ENCODE results near the gene CD302.

The CD302 gene

GRCh38 chr2:159817283-159817682 is 19.3 kb upstream of the CD302 start:
- H3K9ac ChIP-seq (ENCODE audit: low read depth in 1 of 2, low read length in 2 of 2) = no peak overlapping the region
- no peak overlapping the region for H3K27ac ChIP-seq (ENCODE audit: low read depth, low read length)
- H3K9me3 ChIP-seq (ENCODE audit: control insufficient read depth in 1 of 2, low read length in 2 of 2) = no peaks in the 10 kb centered on the region
- no peaks in the 10 kb centered on the region for H3K27me3 ChIP-seq (ENCODE audit: control insufficient read depth in 1 of 2, insufficient read depth in 2 of 2, low read length in 2 of 2)
- H3K4me1 ChIP-seq (ENCODE audit: control insufficient read depth in 1 of 2, insufficient read depth in 2 of 2, low read length in 2 of 2) = peaks cover 0 to 3% of the 10 kb centered on the region in 2 donors
- H3K36me3 ChIP-seq (ENCODE audit: control insufficient read depth in 1 of 2, insufficient read depth in 2 of 2, low read length in 2 of 2) = peaks cover 0 to 3% of the 10 kb centered on the region in 2 donors
- no peak overlapping the region for H3K4me3 ChIP-seq (ENCODE audit: low read depth in 1 of 2, low read length in 2 of 2)

GRCh38 chr2:159811232-159811631 is 13.2 kb upstream of the CD302 start:
- Histone ChIP-seq H3K4me1 (ENCODE audit: control insufficient read depth in 1 of 2, insufficient read depth in 2 of 2, low read length in 2 of 2) (no peaks in the 10 kb centered on the region), H3K9ac (ENCODE audit: low read depth in 1 of 2, low read length in 2 of 2) (no peak overlapping the region), H3K27ac (ENCODE audit: low read depth, low read length) (no peak overlapping the region), H3K27me3 (ENCODE audit: control insufficient read depth in 1 of 2, insufficient read depth in 2 of 2, low read length in 2 of 2) (no peaks in the 10 kb centered on the region), H3K4me3 (ENCODE audit: low read depth in 1 of 2, low read length in 2 of 2) (no peak overlapping the region), H3K36me3 (ENCODE audit: control insufficient read depth in 1 of 2, insufficient read depth in 2 of 2, low read length in 2 of 2) (peaks cover under 1 to 5% of the 10 kb centered on the region in 2 donors), H3K9me3 (ENCODE audit: control insufficient read depth in 1 of 2, low read length in 2 of 2) (no peaks in the 10 kb centered on the region)

- no peak overlapping the region for H3K9ac ChIP-seq (ENCODE audit: low read depth in 1 of 2, low read length in 2 of 2)
- no peaks in the 10 kb centered on the region for H3K9me3 ChIP-seq (ENCODE audit: control insufficient read depth in 1 of 2, low read length in 2 of 2)
- H3K4me1 ChIP-seq (ENCODE audit: control insufficient read depth in 1 of 2, insufficient read depth in 2 of 2, low read length in 2 of 2) = no peaks in the 10 kb centered on the region
- H3K4me3 ChIP-seq (ENCODE audit: low read depth in 1 of 2, low read length in 2 of 2) = no peak overlapping the region
- no peaks in the 10 kb centered on the region for H3K27me3 ChIP-seq (ENCODE audit: control insufficient read depth in 1 of 2, insufficient read depth in 2 of 2, low read length in 2 of 2)
- H3K36me3 ChIP-seq (ENCODE audit: control insufficient read depth in 1 of 2, insufficient read depth in 2 of 2, low read length in 2 of 2) = peaks cover 0 to 5% of the 10 kb centered on the region in 2 donors
- no peak overlapping the region for H3K27ac ChIP-seq (ENCODE audit: low read depth, low read length)
Observed at GRCh38 chr2:159808032-159808425, 10.0 kb upstream of the CD302 start.

GRCh38 chr2:159807183-159808031 is 9.4 kb upstream of the CD302 start:
- Histone ChIP-seq H3K4me3 (ENCODE audit: low read depth in 1 of 2, low read length in 2 of 2) (no peak overlapping the region), H3K9ac (ENCODE audit: low read depth in 1 of 2, low read length in 2 of 2) (no peak overlapping the region), H3K9me3 (ENCODE audit: control insufficient read depth in 1 of 2, low read length in 2 of 2) (no peaks in the 10 kb centered on the region), H3K27me3 (ENCODE audit: control insufficient read depth in 1 of 2, insufficient read depth in 2 of 2, low read length in 2 of 2) (no peaks in the 10 kb centered on the region), H3K36me3 (ENCODE audit: control insufficient read depth in 1 of 2, insufficient read depth in 2 of 2, low read length in 2 of 2) (peaks cover 0 to 5% of the 10 kb centered on the region in 2 donors), H3K4me1 (ENCODE audit: control insufficient read depth in 1 of 2, insufficient read depth in 2 of 2, low read length in 2 of 2) (peaks cover 0 to 3% of the 10 kb centered on the region in 2 donors), H3K27ac (ENCODE audit: low read depth, low read length) (no peak overlapping the region)

GRCh38 chr2:159804941-159805340 is 6.9 kb upstream of the CD302 start:
- Histone ChIP-seq H3K27me3 (ENCODE audit: control insufficient read depth in 1 of 2, insufficient read depth in 2 of 2, low read length in 2 of 2) (no peaks in the 10 kb centered on the region), H3K4me1 (ENCODE audit: control insufficient read depth in 1 of 2, insufficient read depth in 2 of 2, low read length in 2 of 2) (peaks cover 0 to 3% of the 10 kb centered on the region in 2 donors), H3K27ac (ENCODE audit: low read depth, low read length) (no peak overlapping the region), H3K36me3 (ENCODE audit: control insufficient read depth in 1 of 2, insufficient read depth in 2 of 2, low read length in 2 of 2) (peaks cover 0 to 5% of the 10 kb centered on the region in 2 donors), H3K4me3 (ENCODE audit: low read depth in 1 of 2, low read length in 2 of 2) (no peak overlapping the region), H3K9me3 (ENCODE audit: control insufficient read depth in 1 of 2, low read length in 2 of 2) (no peaks in the 10 kb centered on the region), H3K9ac (ENCODE audit: low read depth in 1 of 2, low read length in 2 of 2) (no peak overlapping the region)

GRCh38 chr2:159803235-159803962 is 5.4 kb upstream of the CD302 start:
- Histone ChIP-seq H3K36me3 (ENCODE audit: control insufficient read depth in 1 of 2, insufficient read depth in 2 of 2, low read length in 2 of 2) (peaks cover 0 to 5% of the 10 kb centered on the region in 2 donors), H3K27me3 (ENCODE audit: control insufficient read depth in 1 of 2, insufficient read depth in 2 of 2, low read length in 2 of 2) (no peaks in the 10 kb centered on the region), H3K27ac (ENCODE audit: low read depth, low read length) (no peak overlapping the region), H3K9ac (ENCODE audit: low read depth in 1 of 2, low read length in 2 of 2) (no peak overlapping the region), H3K4me1 (ENCODE audit: control insufficient read depth in 1 of 2, insufficient read depth in 2 of 2, low read length in 2 of 2) (peaks cover 3 to 5% of the 10 kb centered on the region in 2 donors), H3K4me3 (ENCODE audit: low read depth in 1 of 2, low read length in 2 of 2) (no peak overlapping the region), H3K9me3 (ENCODE audit: control insufficient read depth in 1 of 2, low read length in 2 of 2) (no peaks in the 10 kb centered on the region)

GRCh38 chr2:159802673-159803072 is 4.7 kb upstream of the CD302 start:
- Histone ChIP-seq H3K4me3 (ENCODE audit: low read depth in 1 of 2, low read length in 2 of 2) (no peak overlapping the region), H3K4me1 (ENCODE audit: control insufficient read depth in 1 of 2, insufficient read depth in 2 of 2, low read length in 2 of 2) (peaks cover 3 to 6% of the 10 kb centered on the region in 2 donors), H3K27ac (ENCODE audit: low read depth, low read length) (no peak overlapping the region), H3K9ac (ENCODE audit: low read depth in 1 of 2, low read length in 2 of 2) (no peak overlapping the region), H3K36me3 (ENCODE audit: control insufficient read depth in 1 of 2, insufficient read depth in 2 of 2, low read length in 2 of 2) (no peaks in the 10 kb centered on the region), H3K9me3 (ENCODE audit: control insufficient read depth in 1 of 2, low read length in 2 of 2) (no peaks in the 10 kb centered on the region), H3K27me3 (ENCODE audit: control insufficient read depth in 1 of 2, insufficient read depth in 2 of 2, low read length in 2 of 2) (no peaks in the 10 kb centered on the region)

- peaks cover 19 to 23% of the 10 kb centered on the region in 2 donors for H3K4me1 ChIP-seq (ENCODE audit: control insufficient read depth in 1 of 2, insufficient read depth in 2 of 2, low read length in 2 of 2)
- no peak overlapping the region for H3K9ac ChIP-seq (ENCODE audit: low read depth in 1 of 2, low read length in 2 of 2)
- H3K27me3 ChIP-seq (ENCODE audit: control insufficient read depth in 1 of 2, insufficient read depth in 2 of 2, low read length in 2 of 2) = no peaks in the 10 kb centered on the region
- no peak overlapping the region for H3K27ac ChIP-seq (ENCODE audit: low read depth, low read length)
- H3K9me3 ChIP-seq (ENCODE audit: control insufficient read depth in 1 of 2, low read length in 2 of 2) = no peaks in the 10 kb centered on the region
- no peaks in the 10 kb centered on the region for H3K36me3 ChIP-seq (ENCODE audit: control insufficient read depth in 1 of 2, insufficient read depth in 2 of 2, low read length in 2 of 2)
- H3K4me3 ChIP-seq (ENCODE audit: low read depth in 1 of 2, low read length in 2 of 2) = no peak overlapping the region
Observed at GRCh38 chr2:159799833-159800232, 1.8 kb upstream of the CD302 start.

GRCh38 chr2:159798376-159798725 is 343 bp upstream of the CD302 start:
- H3K4me1 ChIP-seq (ENCODE audit: control insufficient read depth in 1 of 2, insufficient read depth in 2 of 2, low read length in 2 of 2) = peaks cover 24 to 28% of the 10 kb centered on the region in 2 donors
- H3K9me3 ChIP-seq (ENCODE audit: control insufficient read depth in 1 of 2, low read length in 2 of 2) = no peaks in the 10 kb centered on the region
- no peaks in the 10 kb centered on the region for H3K27me3 ChIP-seq (ENCODE audit: control insufficient read depth in 1 of 2, insufficient read depth in 2 of 2, low read length in 2 of 2)
- H3K9ac ChIP-seq (ENCODE audit: low read depth in 1 of 2, low read length in 2 of 2) = peak overlapping the region; percentile 91 to 94
- H3K4me3 ChIP-seq (ENCODE audit: low read depth in 1 of 2, low read length in 2 of 2) = peak overlapping the region; percentile 91 to 92
- H3K36me3 ChIP-seq (ENCODE audit: control insufficient read depth in 1 of 2, insufficient read depth in 2 of 2, low read length in 2 of 2) = no peaks in the 10 kb centered on the region
- peak overlapping the region; percentile 63 for H3K27ac ChIP-seq (ENCODE audit: low read depth, low read length)

- Histone ChIP-seq H3K9me3 (ENCODE audit: control insufficient read depth in 1 of 2, low read length in 2 of 2) (no peaks in the 10 kb centered on the region), H3K9ac (ENCODE audit: low read depth in 1 of 2, low read length in 2 of 2) (peak overlapping the region; percentile 91 to 94), H3K27me3 (ENCODE audit: control insufficient read depth in 1 of 2, insufficient read depth in 2 of 2, low read length in 2 of 2) (no peaks in the 10 kb centered on the region), H3K4me3 (ENCODE audit: low read depth in 1 of 2, low read length in 2 of 2) (peak overlapping the region; percentile 91 to 92), H3K36me3 (ENCODE audit: control insufficient read depth in 1 of 2, insufficient read depth in 2 of 2, low read length in 2 of 2) (no peaks in the 10 kb centered on the region), H3K27ac (ENCODE audit: low read depth, low read length) (peak overlapping the region; percentile 43), H3K4me1 (ENCODE audit: control insufficient read depth in 1 of 2, insufficient read depth in 2 of 2, low read length in 2 of 2) (peaks cover 35 to 36% of the 10 kb centered on the region in 2 donors)
Observed at GRCh38 chr2:159797225-159797542, 824 bp downstream of the CD302 start.

Data from duodenal mucosa (tissue), 2 donors.